GM12873 (cell line): ENCODE results near the gene SEC14L3.

Experiments
- TF ChIP-seq, protein P1 (sequence below): IDR thresholded peaks from 2 replicates; pipeline ENCODE4 v1.5.1; 2012; ENCODE audit warnings: low read depth, mild to moderate bottlenecking, moderate library complexity, low read length, control low read depth; ENCODE audit not compliant: insufficient read depth; ENCODE audit errors: missing control alignments

The SEC14L3 gene

DNA sequence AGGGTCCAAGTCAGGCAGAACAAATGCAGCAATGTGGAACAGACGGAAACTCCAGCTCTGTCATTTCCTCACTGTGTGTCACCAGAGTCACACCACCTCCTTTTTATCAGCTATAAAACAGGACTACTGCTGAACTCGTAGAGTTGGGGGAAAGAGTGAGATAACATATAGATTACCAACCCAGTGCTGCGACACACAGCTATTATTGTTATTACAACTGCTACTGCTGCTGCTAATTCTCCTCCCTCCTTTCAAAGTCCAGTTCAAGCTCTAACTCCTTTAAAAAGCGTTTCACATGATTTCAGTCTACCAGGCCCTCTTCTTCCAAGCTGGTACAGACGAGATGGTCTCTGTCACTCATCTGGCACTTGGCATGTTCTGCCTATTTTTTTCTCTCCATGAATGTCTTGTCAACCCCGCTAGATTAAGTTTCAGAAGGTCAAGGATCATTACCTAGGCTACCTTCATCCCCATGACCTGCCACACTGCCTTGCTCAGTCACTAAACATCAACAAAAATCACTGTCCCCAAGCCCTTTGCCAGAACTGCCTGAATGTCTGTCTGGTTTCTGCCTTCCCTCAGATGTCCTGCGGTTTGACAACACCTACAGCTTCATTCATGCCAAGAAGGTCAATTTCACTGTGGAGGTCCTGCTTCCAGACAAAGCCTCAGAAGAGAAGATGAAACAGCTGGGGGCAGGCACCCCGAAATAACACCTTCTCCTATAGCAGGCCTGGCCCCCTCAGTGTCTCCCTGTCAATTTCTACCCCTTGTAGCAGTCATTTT lies 49.9 kb downstream of the SEC14L3 start:
- TF ChIP-seq, protein P1, sequence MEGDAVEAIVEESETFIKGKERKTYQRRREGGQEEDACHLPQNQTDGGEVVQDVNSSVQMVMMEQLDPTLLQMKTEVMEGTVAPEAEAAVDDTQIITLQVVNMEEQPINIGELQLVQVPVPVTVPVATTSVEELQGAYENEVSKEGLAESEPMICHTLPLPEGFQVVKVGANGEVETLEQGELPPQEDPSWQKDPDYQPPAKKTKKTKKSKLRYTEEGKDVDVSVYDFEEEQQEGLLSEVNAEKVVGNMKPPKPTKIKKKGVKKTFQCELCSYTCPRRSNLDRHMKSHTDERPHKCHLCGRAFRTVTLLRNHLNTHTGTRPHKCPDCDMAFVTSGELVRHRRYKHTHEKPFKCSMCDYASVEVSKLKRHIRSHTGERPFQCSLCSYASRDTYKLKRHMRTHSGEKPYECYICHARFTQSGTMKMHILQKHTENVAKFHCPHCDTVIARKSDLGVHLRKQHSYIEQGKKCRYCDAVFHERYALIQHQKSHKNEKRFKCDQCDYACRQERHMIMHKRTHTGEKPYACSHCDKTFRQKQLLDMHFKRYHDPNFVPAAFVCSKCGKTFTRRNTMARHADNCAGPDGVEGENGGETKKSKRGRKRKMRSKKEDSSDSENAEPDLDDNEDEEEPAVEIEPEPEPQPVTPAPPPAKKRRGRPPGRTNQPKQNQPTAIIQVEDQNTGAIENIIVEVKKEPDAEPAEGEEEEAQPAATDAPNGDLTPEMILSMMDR = no peak

DNA sequence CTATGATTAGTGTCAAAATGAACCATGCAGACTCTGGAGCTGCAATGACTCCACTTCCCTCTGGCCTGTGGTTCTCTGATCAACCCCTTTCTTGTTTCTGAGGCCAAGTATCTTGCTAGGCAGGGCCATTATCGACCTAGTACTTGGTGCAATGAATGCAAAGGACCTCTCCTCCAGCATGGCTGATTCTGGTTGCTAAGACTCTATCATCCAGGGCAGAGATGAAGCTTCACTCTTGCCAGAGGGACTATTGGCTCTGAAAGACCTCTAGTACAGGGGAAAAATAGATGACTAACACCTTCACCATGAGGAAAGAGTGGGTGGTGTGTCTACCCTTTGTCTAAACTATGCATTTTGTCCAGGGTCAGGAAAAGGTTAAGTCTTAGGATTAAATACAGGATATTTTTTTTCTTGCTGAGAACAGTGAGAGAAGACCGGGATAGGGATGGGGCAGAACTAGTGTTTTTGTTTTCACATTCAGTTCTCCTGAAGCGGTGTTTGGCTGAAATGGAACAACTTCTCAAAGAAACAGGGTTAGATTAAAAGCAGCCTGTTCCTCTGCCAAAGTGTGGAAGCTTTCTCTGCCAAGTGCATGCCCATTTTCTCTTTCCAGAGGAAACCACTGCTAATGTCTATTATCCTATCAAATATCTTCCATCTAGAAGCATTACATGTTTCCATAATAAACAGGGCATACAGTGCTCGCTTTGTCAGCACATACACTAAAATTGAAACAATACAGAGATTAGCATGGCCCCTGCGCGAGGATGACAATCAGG lies 51.3 kb downstream of the SEC14L3 start:
- TF ChIP-seq, protein P1 = no peak

DNA sequence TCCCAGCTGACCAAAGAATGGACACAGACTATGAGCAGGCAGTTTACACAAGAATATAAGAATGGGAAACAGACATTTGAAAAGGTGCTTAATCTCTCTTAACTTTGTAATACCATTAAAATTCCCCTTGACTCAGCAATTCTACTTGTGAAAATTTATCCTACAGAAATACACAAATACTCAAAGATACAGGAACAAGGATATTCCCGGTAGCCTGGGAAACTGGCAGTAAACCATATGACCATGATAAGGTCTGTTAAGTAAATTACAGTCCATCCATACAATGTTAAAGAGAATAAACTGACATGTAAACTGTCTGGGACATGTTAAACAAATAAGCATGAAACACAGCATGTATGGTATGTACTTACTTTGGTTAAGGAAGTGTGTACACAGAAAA lies 55.0 kb downstream of the SEC14L3 start:
- TF ChIP-seq, protein P1 = no peak

DNA sequence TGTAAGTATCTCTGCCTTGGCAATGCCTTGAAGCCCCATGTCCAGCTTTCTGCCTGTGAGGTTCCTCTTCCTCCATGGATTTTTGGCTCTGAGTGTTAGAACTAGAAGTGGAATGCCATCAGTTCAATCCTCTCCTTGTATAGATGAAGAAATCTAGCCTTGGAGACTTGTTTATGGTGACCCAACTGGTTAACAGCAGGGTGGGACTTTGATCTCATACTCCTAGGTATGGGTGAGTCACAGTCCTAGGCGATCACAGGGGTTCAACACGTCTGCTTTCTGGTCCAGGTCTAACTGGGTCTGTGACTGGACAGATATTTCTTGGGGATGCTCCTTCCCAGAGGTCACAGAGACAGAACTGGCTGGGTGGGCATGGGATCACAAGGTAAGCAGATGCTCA lies 55.4 kb downstream of the SEC14L3 start:
- TF ChIP-seq, protein P1 = no peak

DNA sequence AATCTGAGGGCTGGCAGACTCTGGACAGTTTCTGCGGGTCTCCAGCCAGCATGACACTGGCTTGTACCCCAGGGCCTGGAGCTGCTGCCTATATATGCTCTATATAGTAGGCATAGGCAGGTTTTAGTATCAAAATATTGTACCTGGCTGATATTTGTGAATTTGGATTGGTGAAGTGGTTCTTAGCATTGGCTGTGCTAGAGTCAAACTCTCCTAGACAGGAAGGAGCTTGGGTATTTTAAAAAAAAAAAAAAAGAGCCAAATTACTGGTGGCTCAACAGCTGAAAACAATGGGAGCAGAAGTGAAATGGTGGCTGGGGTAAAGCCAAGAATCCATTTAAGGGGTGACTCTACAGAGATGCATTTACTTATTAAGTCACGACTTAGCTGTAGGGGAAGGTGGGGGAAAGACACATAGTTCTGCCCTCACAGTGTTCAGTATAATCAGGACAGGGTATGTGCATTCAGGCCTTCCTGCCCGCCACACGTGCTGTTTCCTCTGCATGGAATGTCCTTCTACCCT lies 57.2 kb downstream of the SEC14L3 start:
- TF ChIP-seq, protein P1 = no peak

DNA sequence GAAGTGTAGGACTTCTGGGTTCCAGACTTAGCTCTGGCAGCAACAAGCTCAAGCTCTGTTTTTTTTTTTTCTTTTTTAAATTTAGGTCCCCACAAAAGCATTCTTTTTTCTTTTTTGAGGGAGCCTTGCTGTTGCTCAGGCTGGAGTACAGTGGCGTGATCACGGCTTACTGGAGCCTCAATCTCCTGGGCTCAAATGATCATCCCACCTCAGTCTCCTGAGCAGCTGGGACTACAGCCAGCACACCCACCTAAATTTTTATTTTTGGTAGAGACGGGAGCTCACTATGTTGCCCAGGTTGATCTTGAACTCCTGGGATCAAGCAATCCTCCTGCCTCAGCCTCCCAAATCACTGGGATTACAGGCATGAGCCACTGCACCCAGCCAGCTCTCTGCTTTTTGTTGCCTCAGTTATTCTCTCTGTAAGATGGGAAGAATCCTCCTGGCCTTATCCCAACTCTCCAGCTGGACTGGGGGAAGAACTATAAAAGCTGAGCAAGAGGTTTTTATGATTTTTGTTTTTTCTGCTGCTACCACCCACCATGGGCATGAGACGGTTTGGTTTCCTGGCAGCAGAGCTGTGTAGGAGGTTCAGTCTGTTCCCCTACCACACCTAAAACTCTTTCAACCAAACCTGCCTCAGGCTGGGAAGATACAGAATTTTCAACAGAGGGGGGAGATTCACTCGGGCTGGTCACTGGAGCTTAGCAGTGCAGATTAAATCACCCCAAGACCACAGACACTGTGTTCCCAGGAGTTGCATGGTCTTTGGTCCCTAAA lies 57.9 kb downstream of the SEC14L3 start:
- TF ChIP-seq, protein P1 = no peak

DNA sequence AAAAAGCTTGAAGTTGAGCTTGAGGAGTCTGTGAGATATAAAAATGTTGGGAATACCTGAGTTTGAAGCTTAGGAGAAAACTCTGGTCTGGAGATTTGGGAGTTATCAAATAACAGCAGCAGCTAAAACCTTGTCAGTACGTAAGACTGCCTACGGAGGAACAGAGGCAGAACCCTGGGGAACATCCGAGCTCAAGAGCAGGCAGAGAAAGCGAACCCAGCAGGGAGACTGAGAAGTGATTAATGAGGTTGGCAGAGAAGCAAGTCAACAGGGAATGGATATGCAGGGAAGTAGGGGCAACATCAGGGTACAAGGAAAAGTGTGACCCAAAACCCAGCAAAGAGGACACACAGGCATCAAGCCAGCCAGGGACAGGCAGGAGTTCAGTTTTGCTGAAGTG lies 58.8 kb downstream of the SEC14L3 start:
- TF ChIP-seq, protein P1 = no peak
